GM21515 (cell line): ENCODE measurements around the gene VGLL1.

Experiments used
- ATAC-seq: cut with Tn5 transposase; IDR thresholded peaks from one replicate; pipeline ENCODE4 v1.9.1; 2021; ENCODE audit not compliant: unreplicated experiment

VGLL1 gene

GRCh38 chrX:136551410-136551809, 19.4 kb downstream of the VGLL1 start:
- no peak for ATAC-seq

GRCh38 chrX:136555694-136556093, 23.7 kb downstream of the VGLL1 start:
- no peak for ATAC-seq

DNA sequence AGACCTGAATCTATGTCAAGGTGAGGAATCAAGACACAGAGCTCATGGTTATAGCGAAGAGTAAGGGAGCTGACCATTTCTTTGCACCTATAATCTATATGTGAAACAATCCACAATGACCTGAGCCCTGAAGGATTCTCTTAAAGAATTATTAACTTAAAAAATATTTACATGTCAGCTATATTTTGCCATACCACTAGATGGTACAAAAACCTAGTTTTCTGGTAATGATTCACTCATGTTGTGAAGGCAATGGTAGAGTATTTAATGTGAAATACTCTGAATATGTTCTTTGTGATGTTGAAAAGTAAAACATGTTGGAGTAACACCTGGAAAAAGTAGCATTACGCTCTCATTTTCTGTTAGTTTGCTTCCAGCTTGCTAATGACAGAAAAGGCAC, 40.0 kb downstream of the VGLL1 start:
- ATAC-seq = no peak

DNA sequence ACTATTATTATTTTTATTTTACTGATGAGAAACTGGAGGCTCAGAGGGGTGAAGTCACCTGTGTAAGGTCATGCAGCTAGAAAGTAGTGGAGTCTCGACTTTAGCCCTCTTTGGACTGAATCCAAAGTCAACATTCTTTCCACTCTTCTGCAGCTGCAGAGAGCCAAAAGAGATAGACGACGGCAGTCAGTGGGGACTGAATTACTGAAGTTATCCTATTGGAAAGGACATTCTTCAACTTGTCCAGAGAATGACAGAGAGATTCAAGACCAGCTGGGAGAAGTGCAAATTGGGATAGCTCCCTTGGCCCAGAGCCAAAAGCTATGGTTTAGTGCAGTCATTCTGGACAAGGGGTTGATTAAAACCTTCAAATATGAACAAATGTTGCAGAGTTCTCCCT, 42.5 kb downstream of the VGLL1 start:
- ATAC-seq = no peak

DNA sequence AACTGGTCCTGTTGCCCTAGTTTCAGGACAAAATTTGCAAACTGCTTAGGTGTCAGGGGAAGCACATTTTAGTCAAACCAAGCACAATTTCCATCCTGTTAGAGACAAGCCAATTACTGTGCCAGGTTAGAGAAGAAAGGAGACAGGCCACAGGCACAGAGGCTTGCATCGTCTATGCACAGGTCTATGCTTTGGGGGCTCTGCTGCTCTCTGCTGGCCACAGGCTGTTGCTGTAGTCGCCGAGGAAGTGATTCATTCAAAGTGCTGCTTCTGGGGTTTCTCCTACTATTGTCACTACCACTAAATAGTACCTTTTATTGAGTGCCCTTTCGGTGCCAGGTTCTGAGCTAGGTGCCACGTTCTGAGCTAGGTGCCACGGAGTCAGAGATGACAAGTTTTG, 45.5 kb downstream of the VGLL1 start:
- ATAC-seq = no peak

GRCh38 chrX:136580316-136580715, 48.3 kb downstream of the VGLL1 start:
- no peak for ATAC-seq

- no peak for ATAC-seq
Observed at GRCh38 chrX:136582624-136583023, 50.6 kb downstream of the VGLL1 start.

DNA sequence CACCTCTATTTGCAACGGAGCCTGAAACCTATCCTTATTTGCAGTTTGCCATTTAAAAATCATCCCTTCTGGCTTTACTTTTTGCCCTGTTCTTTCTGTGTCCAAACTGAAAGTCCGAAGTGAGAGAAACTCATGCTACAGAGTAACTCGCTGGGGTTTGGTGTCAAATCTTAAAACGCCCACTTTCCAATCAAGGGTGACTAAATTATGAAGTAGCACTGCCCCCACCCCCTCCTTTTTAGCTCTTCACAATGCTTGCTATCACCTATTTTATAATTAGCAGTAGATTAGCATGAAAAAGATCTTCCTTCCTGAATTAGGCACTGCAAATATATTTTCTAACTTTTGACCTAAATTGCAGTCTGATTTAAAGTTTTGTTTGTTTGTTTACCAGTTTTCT, 52.5 kb downstream of the VGLL1 start:
- ATAC-seq = peak; percentile 49

DNA sequence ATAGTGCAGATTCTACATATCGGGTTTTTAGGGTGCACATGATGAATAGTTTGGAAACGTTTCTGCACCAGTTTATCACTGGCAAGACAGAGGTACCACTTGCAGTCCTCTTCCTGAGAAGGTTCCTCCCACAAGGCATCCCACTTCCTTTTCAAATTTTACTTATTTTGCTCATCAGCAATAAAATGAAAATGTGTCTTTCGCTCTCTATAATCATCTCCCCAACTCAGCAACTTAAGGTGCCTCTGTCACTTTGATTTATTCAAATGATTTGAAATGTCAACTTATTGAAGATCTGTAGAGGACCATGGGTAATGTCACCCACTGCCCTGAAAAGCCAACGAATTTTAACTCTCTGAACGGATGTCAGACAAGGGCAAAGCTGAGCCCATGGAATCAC, 53.2 kb downstream of the VGLL1 start:
- no peak for ATAC-seq

GRCh38 chrX:136585960-136586359, 53.9 kb downstream of the VGLL1 start:
- ATAC-seq = no peak

DNA sequence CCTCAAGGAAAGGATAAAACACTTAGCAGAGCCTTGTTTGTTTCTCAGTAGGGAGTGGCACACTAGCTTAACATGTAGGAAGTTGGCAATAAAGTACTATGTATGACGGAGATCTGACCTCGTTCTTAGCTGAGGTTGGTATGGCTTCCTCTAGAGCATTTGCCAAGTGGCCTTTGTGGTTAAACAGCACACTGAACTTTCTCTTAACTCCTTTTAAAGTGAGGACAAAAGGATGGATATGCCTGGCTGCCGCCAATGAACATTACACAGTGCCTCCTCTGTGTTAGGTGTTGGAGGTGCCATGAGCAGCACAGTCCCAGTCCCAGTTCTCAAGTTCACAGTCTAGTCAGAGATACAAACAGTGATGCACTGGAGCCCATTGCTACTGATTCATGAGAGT, 54.4 kb downstream of the VGLL1 start:
- no peak for ATAC-seq

- ATAC-seq = no peak
Observed at GRCh38 chrX:136587532-136587931, 55.5 kb downstream of the VGLL1 start.

GRCh38 chrX:136588036-136588435, 56.0 kb downstream of the VGLL1 start:
- peak; percentile 57 for ATAC-seq

GRCh38 chrX:136589966-136590365, 58.0 kb downstream of the VGLL1 start:
- no peak for ATAC-seq

- no peak for ATAC-seq
Observed at GRCh38 chrX:136597356-136597755, 65.3 kb downstream of the VGLL1 start.

- ATAC-seq = no peak
Observed at GRCh38 chrX:136597954-136598353, 65.9 kb downstream of the VGLL1 start.

DNA sequence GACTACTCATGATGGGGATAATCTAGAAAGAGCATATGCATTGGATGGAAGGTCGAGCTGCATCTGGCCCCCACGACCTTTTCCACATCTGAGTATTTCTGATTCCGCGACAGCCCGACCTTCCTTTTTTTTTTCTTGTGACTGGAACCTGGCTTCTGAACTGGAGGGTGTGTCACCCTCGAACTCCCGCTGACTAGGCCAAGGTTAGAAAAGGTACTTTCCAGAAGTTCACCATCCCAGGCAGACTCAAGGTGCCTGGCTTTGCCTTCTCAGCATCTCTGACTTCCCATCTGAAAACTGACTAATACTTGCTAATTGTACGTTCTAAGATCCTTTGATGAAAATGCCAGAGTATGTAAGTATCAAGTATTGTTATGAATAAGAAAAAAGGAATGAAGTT, 66.6 kb downstream of the VGLL1 start:
- ATAC-seq = no peak

GRCh38 chrX:136600059-136600458, 68.0 kb downstream of the VGLL1 start:
- ATAC-seq = no peak
